NCI-H1694 treated with DMSO at 0.1 percent for 48 hours (cell line): ENCODE results near the gene TUB.
A peak's percentile ranks its signal among the peaks of the same experiment; 100 is the strongest.

Source experiments
- DNase-seq: peaks from one replicate; lab custom pipeline; 2025; lab: John Stamatoyannopoulos, UW

The TUB gene

GRCh38 chr11:8108421-8108820 is 27.4 kb downstream of the TUB start:
- DNase-seq: no peak

GRCh38 chr11:8109675-8110074 is 28.7 kb downstream of the TUB start:
- DNase-seq: no peak

- no peak for DNase-seq
Observed at GRCh38 chr11:8110396-8110795, 29.4 kb downstream of the TUB start.

- peak; percentile 16 for DNase-seq
Observed at GRCh38 chr11:8111636-8112035, 30.6 kb downstream of the TUB start.

- DNase-seq: no peak
Observed at GRCh38 chr11:8122173-8122764, 41.3 kb downstream of the TUB start.

GRCh38 chr11:8126649-8127289 is 45.8 kb downstream of the TUB start:
- no peak for DNase-seq

GRCh38 chr11:8127447-8127846 is 46.4 kb downstream of the TUB start:
- DNase-seq: no peak

GRCh38 chr11:8138526-8138925 is 57.5 kb downstream of the TUB start:
- no peak for DNase-seq

- DNase-seq: no peak
Observed at GRCh38 chr11:8149726-8150125, 68.7 kb downstream of the TUB start.
